HG03469 (cell line): ENCODE measurements around the gene EXOC6B.

ENCODE experiments used
- ATAC-seq: cut with Tn5 transposase; IDR thresholded peaks from one replicate; pipeline ENCODE4 v1.9.1; 2021; ENCODE audit warnings: mild to moderate bottlenecking, moderate library complexity, moderate number of reproducible peaks; ENCODE audit not compliant: unreplicated experiment

The EXOC6B gene

GRCh38 chr2:72185206-72185605 is 640.6 kb downstream of the EXOC6B start:
- no peak for ATAC-seq

- no peak for ATAC-seq
Observed at GRCh38 chr2:72183466-72183865, 642.4 kb downstream of the EXOC6B start.

GRCh38 chr2:72183016-72183415 is 642.8 kb downstream of the EXOC6B start:
- ATAC-seq: no peak

- no peak for ATAC-seq
Observed at GRCh38 chr2:72182547-72182946, 643.3 kb downstream of the EXOC6B start.

GRCh38 chr2:72181616-72182015 is 644.2 kb downstream of the EXOC6B start:
- ATAC-seq: no peak

- ATAC-seq: no peak
Observed at GRCh38 chr2:72180351-72180750, 645.5 kb downstream of the EXOC6B start.

GRCh38 chr2:72178551-72178950 is 647.3 kb downstream of the EXOC6B start:
- no peak for ATAC-seq

GRCh38 chr2:72176281-72176680 is 649.6 kb downstream of the EXOC6B start:
- ATAC-seq: no peak

- ATAC-seq: no peak
Observed at GRCh38 chr2:72175636-72176035, 650.2 kb downstream of the EXOC6B start.

GRCh38 chr2:72173640-72174321 is 652.1 kb downstream of the EXOC6B start:
- ATAC-seq: no peak

GRCh38 chr2:72172478-72172877 is 653.4 kb downstream of the EXOC6B start:
- no peak for ATAC-seq

- ATAC-seq: no peak
Observed at GRCh38 chr2:72166279-72166678, 659.6 kb downstream of the EXOC6B start.

- no peak for ATAC-seq
Observed at GRCh38 chr2:72165792-72166191, 660.0 kb downstream of the EXOC6B start.

GRCh38 chr2:72162574-72162973 is 663.3 kb downstream of the EXOC6B start:
- no peak for ATAC-seq

GRCh38 chr2:72159211-72159993 is 666.4 kb downstream of the EXOC6B start:
- ATAC-seq: no peak

- no peak for ATAC-seq
Observed at GRCh38 chr2:72157871-72158771, 667.7 kb downstream of the EXOC6B start.

- no peak for ATAC-seq
Observed at GRCh38 chr2:72156872-72157271, 669.0 kb downstream of the EXOC6B start.

GRCh38 chr2:72155737-72156136 is 670.1 kb downstream of the EXOC6B start:
- ATAC-seq: no peak

- ATAC-seq: no peak
Observed at GRCh38 chr2:72155151-72155550, 670.7 kb downstream of the EXOC6B start.

GRCh38 chr2:72154386-72154975 is 671.4 kb downstream of the EXOC6B start:
- ATAC-seq: no peak

- ATAC-seq: no peak
Observed at GRCh38 chr2:72153924-72154323, 671.9 kb downstream of the EXOC6B start.
